GM12891 (cell line): ENCODE data around the gene ATF2.

Experiments used
- POLR2A ChIP-seq: IDR thresholded peaks from 2 replicates; pipeline ENCODE4 v1.6.1; 2011; ENCODE audit warnings: low read depth, low read length, control low read depth
- POLR2AphosphoS5 ChIP-seq: IDR thresholded peaks from 2 replicates; pipeline ENCODE4 v1.6.1; 2011; ENCODE audit warnings: low read depth, low read length, control low read depth
- POU2F2 ChIP-seq: IDR thresholded peaks from 2 replicates; pipeline ENCODE4 v1.6.1; 2011; ENCODE audit warnings: low read depth, mild to moderate bottlenecking, control low read depth, low read length, moderate library complexity
- TAF1 ChIP-seq: IDR thresholded peaks from 2 replicates; pipeline ENCODE4 v1.6.1; 2011; ENCODE audit warnings: low read depth, low read length, control low read depth

DNA sequence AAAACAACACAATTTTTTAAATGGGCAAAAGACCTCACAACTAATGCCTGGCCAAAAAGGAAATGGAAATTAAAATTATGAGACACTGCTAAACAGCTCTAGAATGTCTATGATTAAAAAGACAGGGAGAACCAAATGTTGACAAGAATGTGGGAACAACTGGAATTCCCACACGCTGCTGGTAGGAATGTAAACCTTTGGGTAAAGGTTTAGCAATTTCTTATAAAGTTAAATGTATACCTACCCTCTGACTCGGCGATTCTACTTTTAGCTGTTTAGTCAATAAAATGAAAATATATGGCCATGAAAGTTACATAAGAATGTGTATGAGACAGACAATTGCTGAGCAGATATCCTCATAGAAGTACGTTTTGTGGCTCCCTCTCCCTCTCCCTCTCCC is 60.9 kb downstream of the ATF2 start:
- TF ChIP-seq POU2F2 (no peak), TAF1 (no peak), POLR2A (no peak), POLR2AphosphoS5 (no peak)
